Brain pericyte (primary cell): Measurements from ENCODE around the gene FAAH.

Experiments
- DNase-seq: peaks from one replicate; pipeline ENCODE4 v3.0.0-alpha.2; 2012; ENCODE audit warnings: low read depth, low spot score

The FAAH gene

GRCh38 chr1:46449223-46450159 lies 55.4 kb downstream of the FAAH start:
- no peak for DNase-seq

DNA sequence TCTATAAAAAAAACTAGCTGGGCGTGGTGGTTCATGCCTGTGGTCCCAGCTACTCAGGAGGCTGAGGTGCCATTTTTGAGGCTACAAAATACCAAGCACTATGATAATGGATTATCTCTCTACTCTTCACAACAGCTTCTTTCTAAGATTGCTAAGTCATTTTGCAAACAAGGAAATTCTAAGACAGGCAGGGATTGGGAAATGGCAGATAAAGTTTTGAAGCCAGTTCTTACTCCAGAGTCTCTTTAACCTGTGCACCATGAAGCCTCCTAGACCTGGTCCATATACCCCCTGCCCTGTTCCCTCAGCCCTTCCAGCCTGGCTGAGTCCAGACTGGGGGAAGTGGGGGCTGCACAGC lies 56.0 kb downstream of the FAAH start:
- no peak for DNase-seq

DNA sequence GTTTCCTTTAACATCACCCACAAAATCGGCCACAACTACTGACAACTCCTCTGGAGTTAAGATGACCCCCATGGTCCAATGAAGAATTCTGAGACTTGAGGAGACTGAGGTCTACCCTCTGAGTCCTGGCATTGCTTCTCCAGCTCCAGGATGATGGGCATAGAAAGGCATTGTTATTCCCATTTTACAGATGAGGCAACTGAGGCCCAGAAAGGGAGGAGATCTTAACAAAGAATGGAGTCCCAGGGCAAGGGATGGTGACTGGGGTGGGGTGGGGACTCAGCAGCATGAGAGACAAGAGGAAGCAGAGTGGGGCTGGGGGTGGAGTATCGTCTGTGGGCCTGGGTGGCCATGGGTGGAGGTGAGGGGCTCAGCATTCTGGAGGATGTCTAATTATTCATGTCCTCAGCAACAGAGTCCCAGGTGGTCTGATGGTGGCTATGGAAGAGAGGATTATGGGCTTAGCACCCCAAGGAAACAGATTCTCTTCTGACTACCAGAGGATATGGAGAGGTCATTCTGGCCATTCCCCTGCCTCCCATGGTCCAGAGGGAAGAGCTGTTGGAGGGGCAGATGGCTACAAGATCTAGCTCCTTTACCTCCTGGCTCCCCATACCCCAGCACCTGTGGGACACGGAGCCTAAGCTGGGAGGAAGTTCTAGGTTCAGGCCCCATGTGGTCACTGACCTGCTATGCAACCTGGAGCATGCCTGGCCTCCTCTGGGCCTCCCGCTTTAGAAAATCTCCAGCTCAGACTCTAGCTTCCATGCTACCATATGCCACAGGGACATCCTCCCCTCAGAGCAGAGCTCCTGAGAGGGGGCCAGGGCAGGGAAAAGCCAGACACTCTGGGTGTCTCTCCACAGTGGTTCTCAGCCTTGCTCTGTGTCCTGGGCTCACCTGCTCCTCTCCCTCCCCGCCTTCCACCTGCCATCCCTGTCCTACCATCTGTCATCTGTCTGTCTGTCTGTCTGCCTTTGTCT lies 58.1 kb downstream of the FAAH start:
- DNase-seq, result no peak

DNA sequence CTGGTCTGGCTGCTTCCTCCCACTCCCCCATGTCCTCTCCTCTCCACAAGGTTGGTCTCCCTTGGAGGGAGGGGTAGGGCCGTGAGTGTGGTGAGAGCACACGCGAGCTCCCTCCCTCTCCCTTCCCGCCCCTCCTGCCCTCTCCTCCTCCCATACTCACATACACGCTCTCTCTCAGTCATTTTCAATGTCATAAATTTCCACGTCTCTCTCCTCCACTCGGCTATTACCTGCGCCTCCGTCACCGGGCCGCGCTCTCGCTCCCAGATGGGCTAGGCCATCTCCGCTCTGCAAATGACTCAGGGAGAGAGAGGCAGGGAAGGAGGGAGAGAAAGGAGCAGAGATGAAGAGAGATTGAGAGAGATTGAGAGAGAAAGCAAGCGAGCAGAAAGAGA lies 58.8 kb downstream of the FAAH start:
- no peak for DNase-seq

DNA sequence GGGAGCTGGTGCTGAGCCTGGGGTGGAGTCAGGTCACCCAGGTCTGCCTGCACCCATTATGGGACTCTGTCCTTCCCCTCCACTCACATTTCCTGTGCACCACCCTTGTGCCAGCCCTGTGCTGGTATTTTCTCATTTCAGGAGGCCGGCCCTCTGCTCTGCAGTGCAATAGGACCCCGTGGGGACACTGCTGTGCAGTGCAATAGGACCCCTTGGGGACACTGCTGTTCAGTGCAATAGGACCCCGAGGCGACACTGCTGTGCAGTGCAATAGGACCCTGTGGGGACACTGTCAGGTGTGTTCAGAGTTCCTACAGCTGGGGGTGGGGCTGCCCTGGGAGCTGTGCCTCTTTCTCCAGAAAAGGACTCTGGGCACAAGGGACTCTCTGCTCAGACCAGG lies 59.3 kb downstream of the FAAH start:
- DNase-seq, result no peak

DNA sequence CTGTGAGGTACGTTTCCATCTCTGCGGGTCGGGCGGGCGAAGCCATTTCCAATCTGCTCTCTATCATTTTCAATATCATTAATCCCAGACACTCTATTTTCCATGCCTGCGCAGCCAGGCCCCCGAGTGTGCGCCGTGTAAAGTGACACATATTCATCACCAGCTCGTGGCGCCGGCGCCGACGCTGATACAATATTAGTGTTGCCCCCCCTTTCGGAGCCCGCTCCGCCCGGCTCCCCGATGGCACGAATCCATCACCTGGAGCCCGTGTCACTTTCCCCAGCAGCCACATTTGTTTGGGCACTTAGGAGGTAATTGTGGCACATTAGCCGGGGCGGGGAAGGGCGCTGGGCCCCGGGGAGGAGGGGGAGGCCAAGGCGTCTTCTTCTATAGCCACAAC lies 61.8 kb downstream of the FAAH start:
- DNase-seq, result no peak

DNA sequence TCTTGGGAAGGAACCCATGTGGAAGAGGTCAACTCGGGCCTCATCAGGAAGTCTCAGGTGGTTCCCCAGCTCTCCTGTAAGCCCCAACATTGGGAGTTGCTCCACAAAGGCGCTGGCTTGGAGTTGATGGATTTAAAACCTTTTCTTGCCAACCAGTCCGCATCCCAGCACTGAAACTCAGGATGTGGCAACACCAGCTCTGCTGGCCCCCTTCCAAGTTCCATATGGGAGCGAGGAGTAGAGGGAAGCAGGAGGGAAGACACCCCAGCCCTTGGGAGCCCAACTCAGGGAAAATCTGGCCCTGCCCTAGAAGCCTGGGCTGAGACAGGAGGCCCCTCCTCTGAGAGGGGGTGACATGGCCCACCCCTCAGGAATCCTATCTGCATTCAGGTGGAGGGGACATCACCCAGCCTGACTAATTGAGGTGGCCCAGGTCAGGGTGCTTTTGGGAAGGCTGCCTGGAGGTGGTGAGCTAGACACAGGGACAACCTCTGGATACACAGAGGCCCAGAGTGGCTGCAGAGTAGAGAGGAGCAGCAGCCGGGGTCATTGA lies 62.4 kb downstream of the FAAH start:
- no peak for DNase-seq

DNA sequence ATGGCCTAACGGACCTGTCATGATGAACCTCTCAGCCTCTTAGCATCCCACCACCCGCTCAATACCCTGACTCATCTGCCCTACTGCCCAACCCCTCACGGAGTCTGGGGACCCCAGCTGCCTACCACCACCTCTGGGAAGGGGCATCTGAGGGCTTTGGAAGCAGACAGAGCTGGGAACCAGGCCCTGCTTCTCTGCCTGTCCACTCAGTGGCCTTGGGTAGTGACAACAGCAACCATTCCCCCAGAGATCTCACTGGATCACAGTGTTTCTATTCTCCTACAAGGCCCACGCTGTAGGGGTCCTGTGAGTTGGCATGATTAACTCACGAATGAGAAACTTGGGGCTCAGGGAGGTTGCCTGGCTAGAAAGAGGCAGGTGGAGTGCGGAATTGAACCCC lies 63.1 kb downstream of the FAAH start:
- DNase-seq, result no peak

- DNase-seq, result no peak
Measured at GRCh38 chr1:46458190-46458589, 64.1 kb downstream of the FAAH start.

- no peak for DNase-seq
Measured at GRCh38 chr1:46458846-46459245, 64.7 kb downstream of the FAAH start.

DNA sequence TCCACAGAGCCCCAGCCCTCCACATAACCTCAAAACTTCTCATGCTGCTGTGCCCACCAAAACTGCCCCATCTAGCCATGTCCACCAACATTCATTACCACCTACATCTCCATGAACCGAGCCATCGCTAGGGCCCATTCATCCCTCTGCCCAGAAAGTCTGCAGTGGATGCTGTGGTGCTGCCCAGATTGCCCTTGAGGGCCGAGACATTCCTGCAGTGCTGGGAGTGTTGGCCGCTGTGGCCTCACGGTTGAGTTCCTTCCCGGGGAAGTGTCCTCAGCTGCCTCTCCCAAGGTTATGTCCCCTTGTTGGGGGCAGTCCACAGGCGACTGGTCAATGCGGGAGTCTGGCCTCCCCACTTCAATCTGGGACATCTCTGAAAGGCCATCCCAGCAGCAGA lies 65.2 kb downstream of the FAAH start:
- no peak for DNase-seq

GRCh38 chr1:46461017-46461808 lies 67.1 kb downstream of the FAAH start:
- no peak for DNase-seq

DNA sequence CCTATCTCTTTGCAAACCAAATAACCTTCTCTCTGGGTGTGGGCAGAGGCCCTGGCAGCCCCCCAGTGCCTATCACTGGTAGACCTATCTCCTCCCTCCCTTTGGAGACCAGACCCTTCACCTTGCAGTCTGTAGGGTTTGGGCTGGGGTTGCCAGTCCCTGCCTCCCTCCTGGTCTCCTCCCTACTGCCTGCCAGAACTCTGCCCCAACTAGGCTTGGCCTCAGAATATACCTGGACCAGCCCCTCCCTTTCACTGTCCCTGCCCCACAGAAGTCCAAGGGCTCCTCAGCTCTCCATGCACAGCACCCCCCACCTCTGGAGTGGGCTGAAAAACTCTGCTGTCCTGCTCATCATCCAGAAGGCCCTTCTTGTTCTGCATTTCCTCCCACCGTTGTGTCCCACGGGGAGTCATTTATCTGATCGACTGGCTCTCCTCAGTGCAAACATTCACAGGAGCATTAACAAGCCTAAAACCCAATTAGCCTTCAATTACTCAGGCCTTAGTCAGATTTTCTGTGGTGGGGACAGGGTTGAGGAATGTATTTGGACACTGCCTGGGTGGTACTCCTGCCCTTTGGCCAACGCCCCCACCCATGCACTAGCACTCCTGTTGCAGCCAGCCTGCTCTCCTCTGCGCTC lies 67.8 kb downstream of the FAAH start:
- DNase-seq, result no peak
